Activated T-cell treated with anti-CD3 and anti-CD28 coated beads, Interleukin-2, amount 50 U/mL, for 48 hours (primary cell): ENCODE data around the gene PSD2.

ENCODE experiments used
- DNase-seq, 2 experiments: peaks; one replicate each; pipeline ENCODE4 v3.0.0-alpha.2; 2020

The PSD2 gene

GRCh38 chr5:139763930-139764791 lies 31.4 kb upstream of the PSD2 start:
- DNase-seq = peak in 1 of 2 experiments; percentile 22

GRCh38 chr5:139764886-139765408 lies 30.7 kb upstream of the PSD2 start:
- DNase-seq = no peak

GRCh38 chr5:139765409-139766217 lies 30.0 kb upstream of the PSD2 start:
- peak; percentile 88 to 91 for DNase-seq

- no peak for DNase-seq
These were observed 27.6 kb upstream of the PSD2 start for GRCh38 chr5:139767960-139768359.

GRCh38 chr5:139768807-139769465 lies 26.7 kb upstream of the PSD2 start:
- no peak for DNase-seq

GRCh38 chr5:139769477-139769876 lies 26.1 kb upstream of the PSD2 start:
- no peak for DNase-seq

GRCh38 chr5:139770722-139771121 lies 24.9 kb upstream of the PSD2 start:
- no peak for DNase-seq

- DNase-seq = no peak
These were observed 23.4 kb upstream of the PSD2 start for GRCh38 chr5:139772089-139772791.

- DNase-seq = no peak
These were observed 22.5 kb upstream of the PSD2 start for GRCh38 chr5:139772927-139773690.

GRCh38 chr5:139774980-139775661 lies 20.5 kb upstream of the PSD2 start:
- peak; percentile 92 for DNase-seq

- no peak for DNase-seq
These were observed 19.7 kb upstream of the PSD2 start for GRCh38 chr5:139775872-139776271.

- no peak for DNase-seq
These were observed 18.7 kb upstream of the PSD2 start for GRCh38 chr5:139776861-139777260.

GRCh38 chr5:139783436-139783965 lies 12.1 kb upstream of the PSD2 start:
- DNase-seq = no peak

- no peak for DNase-seq
These were observed 11.1 kb upstream of the PSD2 start for GRCh38 chr5:139784488-139784887.

GRCh38 chr5:139787257-139787567 lies 8.4 kb upstream of the PSD2 start:
- no peak for DNase-seq

GRCh38 chr5:139787568-139788293 lies 7.9 kb upstream of the PSD2 start:
- peak; percentile 96 for DNase-seq

GRCh38 chr5:139788294-139788910 lies 7.2 kb upstream of the PSD2 start:
- no peak for DNase-seq

GRCh38 chr5:139789116-139789844 lies 6.3 kb upstream of the PSD2 start:
- no peak for DNase-seq

- DNase-seq = no peak
These were observed 5.8 kb upstream of the PSD2 start for GRCh38 chr5:139789845-139790189.
